Breast epithelium (tissue), 3 donors: ENCODE measurements around the gene ANKRD6.

Experiments
- POLR2A ChIP-seq: fragments of 450-650 bp; IDR thresholded peaks from one replicate; pipeline ENCODE4 v1.6.1; 2016; ENCODE audit warnings: antibody characterized with exemption, mild to moderate bottlenecking, moderate library complexity
- TF ChIP-seq, protein P1 (sequence below), 3 donors: fragments of 450-650 bp; IDR thresholded peaks; one replicate each; pipeline ENCODE4 v1.5.1; 2016 to 2017; ENCODE audit warnings: antibody characterized with exemption in 3 of 3, mild to moderate bottlenecking in 3 of 3, moderate library complexity in 3 of 3

GRCh38 chr6:89553431-89553830 is 120.5 kb downstream of the ANKRD6 start:
- TF ChIP-seq, protein P1, sequence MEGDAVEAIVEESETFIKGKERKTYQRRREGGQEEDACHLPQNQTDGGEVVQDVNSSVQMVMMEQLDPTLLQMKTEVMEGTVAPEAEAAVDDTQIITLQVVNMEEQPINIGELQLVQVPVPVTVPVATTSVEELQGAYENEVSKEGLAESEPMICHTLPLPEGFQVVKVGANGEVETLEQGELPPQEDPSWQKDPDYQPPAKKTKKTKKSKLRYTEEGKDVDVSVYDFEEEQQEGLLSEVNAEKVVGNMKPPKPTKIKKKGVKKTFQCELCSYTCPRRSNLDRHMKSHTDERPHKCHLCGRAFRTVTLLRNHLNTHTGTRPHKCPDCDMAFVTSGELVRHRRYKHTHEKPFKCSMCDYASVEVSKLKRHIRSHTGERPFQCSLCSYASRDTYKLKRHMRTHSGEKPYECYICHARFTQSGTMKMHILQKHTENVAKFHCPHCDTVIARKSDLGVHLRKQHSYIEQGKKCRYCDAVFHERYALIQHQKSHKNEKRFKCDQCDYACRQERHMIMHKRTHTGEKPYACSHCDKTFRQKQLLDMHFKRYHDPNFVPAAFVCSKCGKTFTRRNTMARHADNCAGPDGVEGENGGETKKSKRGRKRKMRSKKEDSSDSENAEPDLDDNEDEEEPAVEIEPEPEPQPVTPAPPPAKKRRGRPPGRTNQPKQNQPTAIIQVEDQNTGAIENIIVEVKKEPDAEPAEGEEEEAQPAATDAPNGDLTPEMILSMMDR (IDR thresholded peaks at IDR 0.05) = no peak
- TF ChIP-seq POLR2A = no peak
